Lung (tissue), 12 donors: ENCODE data around the gene RBP5. TPM values are rescaled to one million over a fixed set of nuclear protein-coding genes. Genes with fewer than 3 reads are reported as not detected.

Experiments used
- ATAC-seq: fragments of 200-7000 bp; cut with Tn5 transposase; one replicate; pipeline ENCODE4 v1.9.1; 2020; ENCODE audit warnings: moderate number of reproducible peaks; ENCODE audit not compliant: insufficient read depth, low FRiP score
- DNase-seq, 3 donors: peaks; one replicate each; pipeline ENCODE4 v3.0.0-alpha.2; 2013 to 2017
- H3K27ac ChIP-seq, 2 donors: one replicate each; pipeline ENCODE4 v1.5.1; 2013; ENCODE audit warnings: mild to moderate bottlenecking in 2 of 2, moderate library complexity in 2 of 2, control low read depth in 1 of 2, inconsistent platforms in 1 of 2, low read depth in 1 of 2, low read length in 1 of 2
- H3K27me3 ChIP-seq, 3 donors: one replicate each; pipeline ENCODE4 v1.5.1; 2013; ENCODE audit warnings: low read length in 2 of 3; ENCODE audit not compliant: control insufficient read depth in 3 of 3, insufficient read depth in 3 of 3
- H3K36me3 ChIP-seq, 4 donors: one replicate each; pipeline ENCODE4 v1.5.1; 2013; ENCODE audit warnings: low read length in 4 of 4, mild to moderate bottlenecking in 1 of 4, moderate library complexity in 1 of 4; ENCODE audit not compliant: control insufficient read depth in 4 of 4, insufficient read depth in 4 of 4
- H3K4me1 ChIP-seq, 5 donors: one replicate each; pipeline ENCODE4 v1.5.1; 2013; ENCODE audit warnings: low read length in 5 of 5, mild to moderate bottlenecking in 2 of 5, moderate library complexity in 1 of 5; ENCODE audit not compliant: control insufficient read depth in 5 of 5, insufficient read depth in 5 of 5
- H3K4me3 ChIP-seq: one replicate; pipeline ENCODE4 v1.5.1; 2013; ENCODE audit warnings: mild to moderate bottlenecking, control low read depth, moderate library complexity
- H3K9ac ChIP-seq, 2 donors: one replicate each; pipeline ENCODE4 v1.5.1; 2013; ENCODE audit warnings: low read length in 2 of 2, control low read depth in 1 of 2; ENCODE audit not compliant: insufficient read depth in 1 of 2
- H3K9me3 ChIP-seq, 4 donors: one replicate each; pipeline ENCODE4 v1.5.1; 2013; ENCODE audit warnings: low read length in 3 of 4, mild to moderate bottlenecking in 1 of 4, moderate library complexity in 1 of 4; ENCODE audit not compliant: control insufficient read depth in 4 of 4, insufficient read depth in 3 of 4
- CTCF ChIP-seq: IDR thresholded peaks from 2 replicates; pipeline ENCODE4 v1.5.1; 2012; ENCODE audit warnings: mild to moderate bottlenecking; ENCODE audit errors: control extremely low read depth, extremely low read depth
- WGBS, 2 donors: extraction: QIAGEN DNeasy Blood & Tissue Kit; methylation state at CpG; one replicate each; pipeline ENCODE4 v1.1.7; 2013; 5-methylcytosine and 5-hydroxymethylcytosine counted together
- polyA plus RNA-seq, 2 donors: library from polyadenylated mRNA; stranded (reverse); fragments of 200-250 nt; gene quantifications; one replicate each; pipeline ENCODE4 v1.2.1, GENCODE V29; 2013
- total RNA-seq, 2 donors: library from RNA; depleted of rRNA in 1 of 2; stranded (reverse); fragments of >200 nt in 1 of 2; gene quantifications; one replicate each; pipeline ENCODE4 v1.2.1, GENCODE V29; 2014 to 2021
- donor health status: control.
- donor health status: control.
- donor health status: Bipolar disorder and iron deficiency.
- donor health status: healthy.
- donor health status: DM: yes; HTN: yes; CAD: no.

The RBP5 gene
- total and polyA plus RNA-seq, 4 donors = 1.9 to 3.3 (median 2.4) TPM

- ATAC-seq (no peak), DNase-seq (no peak)
- Histone ChIP-seq H3K27me3 (peaks cover 0 to 3% (median 2%) of the 10 kb centered on the region in 3 donors), H3K9me3 (no peaks in the 10 kb centered on the region), H3K36me3 (no peaks in the 10 kb centered on the region), H3K9ac (no peak overlapping the region), H3K4me3 (no peak overlapping the region), H3K4me1 (peaks cover 0 to 26% (median 19%) of the 10 kb centered on the region in 5 donors), H3K27ac (no peak overlapping the region)
- TF ChIP-seq CTCF = no peak
- WGBS, 2 donors = 75 to 95% methylated on average over 4 of the region's 4 CpGs
Observed at GRCh38 chr12:7125632-7126227, 3.0 kb downstream of the RBP5 start.

GRCh38 chr12:7123806-7124522 lies 4.7 kb downstream of the RBP5 start:
- no peak for ATAC-seq
- Histone ChIP-seq H3K9me3 (no peaks in the 10 kb centered on the region), H3K9ac (no peak overlapping the region)

GRCh38 chr12:7122811-7123769 lies 5.6 kb downstream of the RBP5 start:
- Histone ChIP-seq H3K36me3 (no peaks in the 10 kb centered on the region), H3K27me3 (no peaks in the 10 kb centered on the region), H3K9ac (no peak overlapping the region), H3K4me3 (no peak overlapping the region), H3K9me3 (no peaks in the 10 kb centered on the region), H3K27ac (peak overlapping the region in 1 of 2 donors; percentile 11), H3K4me1 (peaks cover 0 to 13% (median 5%) of the 10 kb centered on the region in 5 donors)
- TF ChIP-seq CTCF = no peak
- DNase-seq (no peak), ATAC-seq (no peak)
- WGBS, 2 donors = 67 to 77% methylated on average over 7 of the region's 7 CpGs

More at GRCh38 chr12:7123806-7124522, 4.7 kb downstream of the RBP5 start:
- DNase-seq = peak in 2 of 3 donors; percentile 15 to 55
- Histone ChIP-seq H3K27ac (no peak overlapping the region), H3K4me3 (no peak overlapping the region), H3K27me3 (peaks cover 0 to 3% (median 0%) of the 10 kb centered on the region in 3 donors), H3K4me1 (peaks cover 0 to 14% (median 10%) of the 10 kb centered on the region in 5 donors), H3K36me3 (no peaks in the 10 kb centered on the region)
- 45 to 52% methylated on average over 11 of the region's 11 CpGs for WGBS, 2 donors
- no peak for TF ChIP-seq CTCF
